AG09309 (cell line): ENCODE results near the gene NSG1.

Source experiments
- DNase-seq: peaks from one replicate; pipeline ENCODE4 v3.0.0-alpha.2; 2010; ENCODE audit warnings: low read depth
- H3K4me3 ChIP-seq: 2 replicates; pipeline ENCODE4 v1.5.1; 2011; ENCODE audit warnings: mild to moderate bottlenecking, low read depth, low read length, moderate library complexity; ENCODE audit not compliant: control insufficient read depth
- TF ChIP-seq, protein P1 (sequence below): IDR thresholded peaks from 2 replicates; pipeline ENCODE4 v1.5.1; 2011; ENCODE audit warnings: mild to moderate bottlenecking, low read depth, low read length, inconsistent platforms; ENCODE audit not compliant: insufficient read depth, control insufficient read depth; ENCODE audit errors: missing control alignments

Gene NSG1, protein sequence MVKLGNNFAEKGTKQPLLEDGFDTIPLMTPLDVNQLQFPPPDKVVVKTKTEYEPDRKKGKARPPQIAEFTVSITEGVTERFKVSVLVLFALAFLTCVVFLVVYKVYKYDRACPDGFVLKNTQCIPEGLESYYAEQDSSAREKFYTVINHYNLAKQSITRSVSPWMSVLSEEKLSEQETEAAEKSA

DNA sequence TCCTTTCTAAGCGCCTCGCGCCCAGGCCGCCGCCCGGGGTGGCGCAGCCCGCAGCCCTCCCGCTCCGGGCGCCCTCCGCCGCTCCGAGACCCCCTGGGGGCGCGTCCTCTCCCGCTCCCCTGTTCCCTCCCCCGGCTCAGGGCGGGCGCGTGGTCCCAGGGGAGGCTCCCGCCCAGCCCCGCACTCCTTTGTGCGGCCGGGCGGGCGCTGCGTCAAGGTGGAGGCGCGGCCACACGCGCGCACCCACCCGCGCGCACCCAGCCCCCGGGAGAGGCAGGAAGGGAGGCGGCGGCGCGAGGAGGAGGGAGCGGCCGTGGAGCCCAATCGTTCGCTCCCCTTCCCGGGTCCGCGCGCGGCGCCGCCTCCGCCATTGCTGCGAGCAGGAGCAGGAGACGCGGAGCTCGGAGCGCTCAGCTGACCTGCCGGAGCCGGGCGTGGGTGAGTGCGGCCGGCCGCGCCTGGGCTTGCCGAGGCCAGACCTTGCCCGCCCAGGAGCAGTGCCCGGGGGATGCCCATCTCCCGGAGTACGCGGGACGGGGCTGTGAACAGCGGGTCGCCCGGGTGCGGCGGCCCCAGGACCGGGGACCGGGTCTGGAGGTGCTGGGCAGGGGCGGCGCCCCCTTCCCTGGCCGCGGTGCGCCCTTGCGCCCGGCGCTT, at the start of gene NSG1:
Gene NSG1, plus strand, starts transcription at position 367 of the 657 bp plus-strand sequence. CDS start 528 bp downstream, outside the sequence.
- DNase-seq, result no peak
- TF ChIP-seq, protein P1, sequence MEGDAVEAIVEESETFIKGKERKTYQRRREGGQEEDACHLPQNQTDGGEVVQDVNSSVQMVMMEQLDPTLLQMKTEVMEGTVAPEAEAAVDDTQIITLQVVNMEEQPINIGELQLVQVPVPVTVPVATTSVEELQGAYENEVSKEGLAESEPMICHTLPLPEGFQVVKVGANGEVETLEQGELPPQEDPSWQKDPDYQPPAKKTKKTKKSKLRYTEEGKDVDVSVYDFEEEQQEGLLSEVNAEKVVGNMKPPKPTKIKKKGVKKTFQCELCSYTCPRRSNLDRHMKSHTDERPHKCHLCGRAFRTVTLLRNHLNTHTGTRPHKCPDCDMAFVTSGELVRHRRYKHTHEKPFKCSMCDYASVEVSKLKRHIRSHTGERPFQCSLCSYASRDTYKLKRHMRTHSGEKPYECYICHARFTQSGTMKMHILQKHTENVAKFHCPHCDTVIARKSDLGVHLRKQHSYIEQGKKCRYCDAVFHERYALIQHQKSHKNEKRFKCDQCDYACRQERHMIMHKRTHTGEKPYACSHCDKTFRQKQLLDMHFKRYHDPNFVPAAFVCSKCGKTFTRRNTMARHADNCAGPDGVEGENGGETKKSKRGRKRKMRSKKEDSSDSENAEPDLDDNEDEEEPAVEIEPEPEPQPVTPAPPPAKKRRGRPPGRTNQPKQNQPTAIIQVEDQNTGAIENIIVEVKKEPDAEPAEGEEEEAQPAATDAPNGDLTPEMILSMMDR, result no peak
- H3K4me3 ChIP-seq, result peak within 1 kb of the TSS; percentile 27

DNA sequence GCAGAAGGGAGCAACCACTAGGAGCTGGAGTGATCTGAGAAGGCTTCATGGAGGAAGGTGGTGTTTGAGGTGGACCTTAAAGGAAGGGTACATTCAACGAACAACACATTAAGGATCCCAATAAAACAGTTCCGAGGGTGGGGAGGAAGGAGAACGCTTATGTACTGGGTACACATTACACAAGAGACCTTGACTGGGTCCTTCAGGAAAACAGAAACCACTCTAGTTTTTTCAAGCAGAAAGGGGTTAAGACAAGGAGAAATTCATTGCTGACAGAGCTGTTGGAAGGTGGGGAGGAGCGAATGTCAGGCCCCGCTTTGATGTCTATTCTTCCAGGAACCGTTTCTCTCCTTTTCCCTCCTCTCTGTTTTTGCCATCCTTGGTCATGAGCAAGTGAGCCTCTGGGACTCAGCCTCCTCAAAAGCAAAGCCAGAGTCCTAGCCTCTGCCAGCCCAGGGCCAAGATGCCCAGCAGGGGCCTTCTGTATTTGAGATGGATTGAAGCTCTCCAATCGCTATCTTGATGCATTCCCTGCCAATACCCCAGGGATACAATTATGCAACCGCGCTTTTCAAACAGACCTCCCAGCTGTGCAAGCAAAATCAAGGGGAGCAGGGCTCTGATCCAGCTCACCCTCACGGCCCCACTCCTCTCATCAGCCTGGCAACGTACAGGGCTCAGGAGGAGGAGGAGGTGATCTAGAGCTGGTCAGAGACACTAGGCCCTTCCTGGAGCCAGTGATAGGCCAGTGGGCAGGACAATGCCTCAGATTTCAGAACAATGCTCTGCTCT, 48.5 kb upstream of the NSG1 start:
- no peak overlapping the region for H3K4me3 ChIP-seq
- no peak for DNase-seq
- TF ChIP-seq, protein P1, result no peak

DNA sequence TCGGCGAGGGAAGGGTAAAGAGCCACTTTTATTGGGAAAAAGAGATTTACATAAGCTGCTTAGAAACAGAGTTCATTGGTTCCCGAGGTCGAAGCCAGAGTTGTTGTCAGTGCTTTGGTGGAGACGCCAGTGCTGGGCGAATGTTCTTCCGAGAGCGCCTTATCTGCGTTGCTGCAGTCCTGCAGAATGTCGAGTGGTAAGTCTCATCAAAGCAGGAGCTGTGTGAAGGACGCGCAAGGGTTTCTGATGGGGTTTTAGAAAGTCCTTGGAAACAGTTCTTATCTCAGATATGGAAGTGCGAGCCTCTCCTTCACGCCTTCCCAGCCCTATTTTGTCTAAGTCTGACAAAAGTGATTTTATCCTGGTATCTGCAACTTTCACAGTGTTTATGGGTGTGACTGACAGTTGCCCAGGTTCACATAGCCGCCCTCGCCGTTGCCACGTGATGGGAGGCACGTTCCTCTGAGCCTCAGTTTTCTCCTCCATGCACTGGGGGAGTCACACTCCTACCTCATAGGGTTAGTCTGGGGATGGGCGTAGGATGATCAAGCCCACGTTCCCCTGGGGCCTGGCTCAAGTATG, 47.3 kb upstream of the NSG1 start:
- DNase-seq, result no peak
- TF ChIP-seq, protein P1, result no peak

DNA sequence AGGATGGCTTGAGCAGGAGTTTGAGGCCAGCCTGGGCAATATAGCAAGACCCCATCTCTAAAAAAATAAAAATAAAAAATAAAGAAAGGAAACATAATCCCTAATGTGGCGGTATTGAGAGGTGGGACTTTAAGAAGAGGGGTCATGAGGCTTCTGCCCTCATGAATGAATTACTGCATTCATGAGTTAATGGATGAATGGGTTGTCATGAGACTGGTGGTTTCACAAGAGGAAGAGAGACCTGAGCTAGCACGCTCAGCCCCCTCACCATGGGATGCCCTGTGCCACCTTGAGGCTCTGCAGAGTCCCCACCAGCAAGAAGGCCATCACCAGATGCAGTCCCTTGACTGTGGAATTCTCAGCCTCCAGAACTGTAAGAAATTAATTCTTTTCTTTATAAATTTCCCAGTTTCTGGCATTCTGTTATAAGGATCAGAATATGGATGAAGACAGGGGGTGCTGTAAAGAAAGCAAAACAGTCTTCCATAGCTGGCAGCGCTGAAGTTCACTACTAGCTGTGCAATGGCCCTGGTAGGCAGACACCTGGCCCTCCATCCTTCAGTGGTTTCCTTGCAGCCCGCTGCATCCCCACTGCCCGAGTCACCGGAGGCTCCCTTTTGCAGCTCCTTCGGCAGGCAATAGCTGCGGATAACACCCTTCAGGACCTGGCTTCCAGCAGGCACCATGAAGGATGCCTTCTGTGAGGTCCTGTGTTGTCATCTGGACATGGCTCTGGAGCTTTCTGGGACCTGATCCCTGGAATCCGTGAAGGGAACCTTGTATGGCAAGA, 44.8 kb upstream of the NSG1 start:
- no peak overlapping the region for H3K4me3 ChIP-seq
- TF ChIP-seq, protein P1, result no peak
- no peak for DNase-seq

More for the DNA sequence above, 47.3 kb upstream of the NSG1 start:
- H3K4me3 ChIP-seq, result no peak overlapping the region

DNA sequence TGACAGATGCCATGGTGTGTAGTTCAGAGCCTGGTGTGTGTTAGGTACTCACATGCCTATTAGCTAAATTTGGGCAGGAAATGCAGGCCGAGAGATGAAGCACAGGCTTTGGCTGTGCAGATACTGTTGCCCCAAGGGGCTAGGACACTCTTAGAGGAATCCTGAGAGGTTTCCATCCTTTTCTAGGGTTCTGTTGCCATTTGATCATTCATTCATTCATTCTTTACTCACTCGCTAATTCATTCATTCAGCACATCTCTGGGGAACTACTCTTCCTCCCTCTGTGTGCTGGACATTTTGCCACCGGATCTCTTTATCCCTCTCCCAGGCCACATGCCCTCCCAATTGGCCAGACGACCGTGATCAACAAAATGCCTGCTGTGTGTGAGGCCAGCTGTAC, 43.9 kb upstream of the NSG1 start:
- TF ChIP-seq, protein P1, result no peak

More for the DNA sequence above, 43.9 kb upstream of the NSG1 start:
- no peak overlapping the region for H3K4me3 ChIP-seq
- no peak for DNase-seq
